ENCODE results near the gene SPPL2B. TPM values are rescaled to one million over a fixed set of nuclear protein-coding genes. Genes with fewer than 3 reads are reported as not detected.

The SPPL2B gene
- total and polyA plus RNA-seq, 9 of the 15 experiments (the other 6 are each of a cell fraction or from before 2014, with no cell fraction given): 0.20 to 81.2 (median 15.1) TPM

DNA sequence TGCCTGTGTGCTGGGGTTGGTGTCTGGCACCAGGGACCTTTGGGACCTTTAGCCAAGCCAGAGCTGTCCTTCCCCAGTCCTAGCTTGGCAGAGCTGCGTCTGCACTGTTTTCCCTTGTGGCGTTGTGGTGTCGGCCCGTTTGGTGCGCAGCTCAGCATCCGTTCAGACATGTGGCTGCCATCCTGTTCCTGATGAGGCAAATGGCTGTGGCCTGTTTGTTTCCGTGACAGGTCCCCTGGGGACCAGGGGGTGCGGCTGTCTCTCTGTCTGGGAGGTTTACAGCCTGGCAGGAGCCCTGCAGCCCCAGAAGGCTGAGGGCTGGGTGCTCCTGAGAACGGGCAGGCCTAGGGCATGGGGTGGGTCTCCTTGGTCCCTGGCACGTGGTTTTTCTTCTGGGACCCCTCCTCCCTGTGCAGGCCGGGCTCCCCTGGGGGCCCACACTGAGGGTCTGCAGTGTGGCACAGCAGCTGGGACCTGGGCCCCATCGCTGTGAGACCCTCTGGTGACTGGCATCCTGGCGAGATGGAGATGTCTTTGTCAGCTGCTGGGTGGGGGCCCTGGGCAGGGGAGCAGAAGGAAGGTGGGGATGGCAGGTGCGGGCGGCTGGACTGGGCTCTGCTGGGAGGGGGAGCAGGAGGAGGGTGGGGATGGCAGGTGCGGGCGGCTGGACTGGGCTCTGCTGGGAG is 4.0 kb downstream of the SPPL2B start:
- Histone ChIP-seq H3K27ac (ENCODE audit: extremely low read depth, low read depth, low read length) (no peak overlapping the region), H3K27me3 (ENCODE audit: control insufficient read depth in 2 of 2, insufficient read depth in 2 of 2, low read length in 2 of 2) (no peaks in the 10 kb centered on the region), H3K9me3 (replicated peaks; ENCODE audit: control insufficient read depth, insufficient read depth, low read depth, low read length) (peaks cover 2% of the 10 kb centered on the region), H3K9ac (ENCODE audit: insufficient read depth in 1 of 2, low read depth in 2 of 2, low read length in 2 of 2) (peak overlapping the region in 1 of 2 experiments; percentile 28; a peak in 2 of 4 replicates), H3K36me3 (ENCODE audit: control insufficient read depth, insufficient read depth, low read length) (peaks cover 24% of the 10 kb centered on the region; the same call in 2 of the 3 replicates), H3K4me1 (replicated peaks in 1 of 2; ENCODE audit: control insufficient read depth in 2 of 2, insufficient read depth in 2 of 2, low read length in 2 of 2) (peaks cover 26 to 71% of the 10 kb centered on the region in 2 experiments; a peak in 4 of 5 replicates), H3K4me2 (ENCODE audit: insufficient read depth, low read length) (no peak overlapping the region), H3K4me3 (no peak overlapping the region), H3K9me1 (ENCODE audit: control insufficient read depth, insufficient read depth, low read length) (no peaks in the 10 kb centered on the region), H2AFZ (ENCODE audit: low read depth, low read length) (no peak overlapping the region), H3K79me2 (ENCODE audit: control insufficient read depth, insufficient read depth, low read length) (peaks cover 88% of the 10 kb centered on the region), H4K20me1 (replicated peaks; ENCODE audit: control insufficient read depth, insufficient read depth, low read length) (no peaks in the 10 kb centered on the region)
- FAIRE-seq: no peak
- no peak for DNase-seq (ENCODE audit: extremely low read depth in 1 of 4, low spot score in 3 of 4)
- BruUV-seq (replicated peaks): no TSS peak
- POLR2A ChIA-PET: interaction anchor here (0.7 to 1.2 kb wide), 2 partner anchors 13 to 1258 kb away, joined by 3 read pairs; no protein-coding TSS in a partner anchor
- in situ Hi-C loops (cut with MboI): no loop called here
- CTCF ChIA-PET (ENCODE audit: low intra/inter-chr PET ratio): no interaction called here
- peak; percentile 44 for TF ChIP-seq POLR2G (IDR thresholded peaks at IDR 0.05; ENCODE audit: low read depth, low read length)
- TF ChIP-seq, protein P1, sequence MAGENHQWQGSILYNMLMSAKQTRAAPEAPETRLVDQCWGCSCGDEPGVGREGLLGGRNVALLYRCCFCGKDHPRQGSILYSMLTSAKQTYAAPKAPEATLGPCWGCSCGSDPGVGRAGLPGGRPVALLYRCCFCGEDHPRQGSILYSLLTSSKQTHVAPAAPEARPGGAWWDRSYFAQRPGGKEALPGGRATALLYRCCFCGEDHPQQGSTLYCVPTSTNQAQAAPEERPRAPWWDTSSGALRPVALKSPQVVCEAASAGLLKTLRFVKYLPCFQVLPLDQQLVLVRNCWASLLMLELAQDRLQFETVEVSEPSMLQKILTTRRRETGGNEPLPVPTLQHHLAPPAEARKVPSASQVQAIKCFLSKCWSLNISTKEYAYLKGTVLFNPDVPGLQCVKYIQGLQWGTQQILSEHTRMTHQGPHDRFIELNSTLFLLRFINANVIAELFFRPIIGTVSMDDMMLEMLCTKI (IDR thresholded peaks at IDR 0.05; ENCODE audit: partially characterized antibody): no peak
- no peak for TF ChIP-seq MEF2D (tag; conservative IDR thresholded peaks at IDR 0.05; ENCODE audit: low read depth)
- intact Hi-C loops (cut with micrococcal nuclease): no loop called here
- no peak for ATAC-seq
- WGBS (ENCODE audit: insufficient coverage, low coverage, missing lambda C conversion rate): 96% methylated on average over 13 of the region's 17 CpGs

Data from K562 (cell line).